HUES48 (cell line): Measurements from ENCODE around the gene PLLP.
"Not testable (repeated sequence)": the region's sequence is repeated elsewhere in the genome, so short reads cannot be mapped to it uniquely, and the experiment has no call there.

Experiments used
- H3K27ac ChIP-seq: one replicate; pipeline ENCODE4 v1.7.0; 2013; ENCODE audit warnings: low read depth, low read length, inconsistent platforms
- H3K27me3 ChIP-seq: 2 replicates; pipeline ENCODE4 v1.6.1; 2013; ENCODE audit warnings: mild to moderate bottlenecking, low read length; ENCODE audit not compliant: control insufficient read depth, insufficient read depth
- H3K36me3 ChIP-seq: 2 replicates; pipeline ENCODE4 v1.6.1; 2013; ENCODE audit warnings: low read length; ENCODE audit not compliant: control insufficient read depth, insufficient read depth
- H3K4me1 ChIP-seq: 2 replicates; pipeline ENCODE4 v1.6.1; 2013; ENCODE audit warnings: mild to moderate bottlenecking, low read length; ENCODE audit not compliant: control insufficient read depth, insufficient read depth
- H3K4me3 ChIP-seq: 2 replicates; pipeline ENCODE4 v1.5.1; 2013; ENCODE audit warnings: mild to moderate bottlenecking, low read depth, low read length
- H3K9ac ChIP-seq: 2 replicates; pipeline ENCODE4 v1.6.1; 2013; ENCODE audit warnings: mild to moderate bottlenecking, low read depth, low read length, moderate library complexity
- H3K9me3 ChIP-seq: 2 replicates; pipeline ENCODE4 v1.6.1; 2013; ENCODE audit warnings: low read length; ENCODE audit not compliant: control insufficient read depth, insufficient read depth

The PLLP gene

DNA sequence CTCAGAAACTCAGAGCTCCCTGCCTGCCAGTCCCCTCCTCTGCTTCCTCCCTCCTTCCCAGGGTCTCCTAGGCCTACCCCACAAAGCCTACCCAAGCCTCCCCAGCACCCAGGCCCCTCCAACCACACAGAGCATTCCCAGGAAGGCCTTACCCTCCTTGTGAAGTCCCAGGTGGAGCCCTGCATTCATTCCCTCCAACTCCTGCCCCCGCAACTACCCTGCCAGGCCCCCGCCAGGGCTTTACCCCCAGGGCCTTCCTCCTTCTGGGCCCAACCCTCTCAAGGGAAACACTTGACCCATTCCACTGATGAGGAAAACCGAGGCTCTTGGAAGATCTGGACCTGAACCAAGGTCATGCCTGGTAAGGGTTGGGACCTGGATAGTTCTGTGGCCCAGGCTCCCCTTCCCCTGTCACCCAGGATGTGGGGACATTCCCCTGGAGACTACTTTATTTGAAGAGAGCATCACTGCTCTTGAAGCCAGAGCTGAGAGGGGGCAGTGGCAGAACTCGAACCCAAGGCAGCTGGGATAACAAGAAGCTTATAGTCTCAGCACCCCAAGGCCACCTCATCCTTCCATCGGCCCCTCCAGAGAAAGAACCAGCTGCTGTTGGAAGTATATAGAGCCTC is 12.5 kb downstream of the PLLP start:
- no peaks in the 10 kb centered on the region for H3K4me1 ChIP-seq
- H3K9ac ChIP-seq = no peak overlapping the region
- no peak overlapping the region for H3K4me3 ChIP-seq
- H3K27me3 ChIP-seq = no peaks in the 10 kb centered on the region
- no peaks in the 10 kb centered on the region for H3K36me3 ChIP-seq
- no peaks in the 10 kb centered on the region for H3K9me3 ChIP-seq
- H3K27ac ChIP-seq = no peak overlapping the region

- Histone ChIP-seq H3K9ac (no peak overlapping the region), H3K27ac (no peak overlapping the region), H3K9me3 (no peaks in the 10 kb centered on the region), H3K36me3 (no peaks in the 10 kb centered on the region), H3K4me3 (no peak overlapping the region), H3K4me1 (peaks cover 5% of the 10 kb centered on the region; the same call in 1 of the 2 replicates), H3K27me3 (no peaks in the 10 kb centered on the region)
Measured at GRCh38 chr16:57271063-57271345, 13.5 kb downstream of the PLLP start.

DNA sequence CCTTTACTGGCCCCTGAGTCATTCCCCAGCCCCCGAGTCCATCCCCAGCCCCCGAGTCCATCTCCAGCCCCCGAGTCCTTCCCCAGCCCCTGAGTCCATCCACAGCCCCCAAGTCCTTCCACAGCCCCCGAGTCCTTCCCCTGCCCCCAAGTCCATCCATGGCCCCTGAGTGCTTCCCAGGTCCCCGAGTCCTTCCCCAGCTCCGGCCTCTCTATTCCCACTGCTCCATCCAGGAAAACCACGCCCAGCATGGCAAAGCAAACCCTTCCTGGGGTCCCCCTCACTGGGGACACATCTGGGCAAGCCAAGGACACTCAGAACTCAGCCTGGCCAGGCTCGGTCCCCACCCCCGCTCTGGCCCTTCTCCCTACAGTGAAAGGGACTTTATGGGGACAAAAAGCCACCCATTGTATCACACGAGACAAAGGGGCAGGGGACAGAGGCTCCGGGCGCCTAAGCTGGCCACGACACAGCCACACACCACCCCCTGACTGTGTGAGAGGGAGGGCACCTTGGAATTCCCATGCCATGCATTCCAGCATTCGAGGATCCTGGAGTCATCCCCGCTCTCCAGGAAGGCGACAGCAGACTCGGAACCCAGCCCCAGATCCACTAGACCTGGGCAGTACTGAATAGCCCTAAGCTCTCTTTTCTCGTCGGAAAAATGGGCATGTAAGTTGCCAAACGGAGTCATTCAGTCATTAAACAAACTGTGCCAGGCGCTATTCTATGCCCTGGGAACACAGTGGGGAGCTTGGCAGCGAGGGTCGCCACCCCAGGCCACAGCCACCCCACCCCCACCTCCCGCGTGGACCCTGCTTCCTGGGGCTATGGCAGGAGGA is 14.0 kb downstream of the PLLP start:
- Histone ChIP-seq H3K9ac (no peak overlapping the region), H3K36me3 (no peaks in the 10 kb centered on the region), H3K4me1 (peaks cover 5% of the 10 kb centered on the region; the same call in 1 of the 2 replicates), H3K9me3 (no peaks in the 10 kb centered on the region), H3K27ac (no peak overlapping the region), H3K4me3 (no peak overlapping the region), H3K27me3 (no peaks in the 10 kb centered on the region)

GRCh38 chr16:57268804-57269800 is 15.4 kb downstream of the PLLP start:
- H3K27me3 ChIP-seq = no peaks in the 10 kb centered on the region
- H3K9me3 ChIP-seq = no peaks in the 10 kb centered on the region
- no peak overlapping the region for H3K9ac ChIP-seq
- no peak overlapping the region for H3K27ac ChIP-seq
- no peak overlapping the region for H3K4me3 ChIP-seq
- H3K36me3 ChIP-seq = no peaks in the 10 kb centered on the region
- peaks cover 5% of the 10 kb centered on the region; the same call in 1 of the 2 replicates for H3K4me1 ChIP-seq

DNA sequence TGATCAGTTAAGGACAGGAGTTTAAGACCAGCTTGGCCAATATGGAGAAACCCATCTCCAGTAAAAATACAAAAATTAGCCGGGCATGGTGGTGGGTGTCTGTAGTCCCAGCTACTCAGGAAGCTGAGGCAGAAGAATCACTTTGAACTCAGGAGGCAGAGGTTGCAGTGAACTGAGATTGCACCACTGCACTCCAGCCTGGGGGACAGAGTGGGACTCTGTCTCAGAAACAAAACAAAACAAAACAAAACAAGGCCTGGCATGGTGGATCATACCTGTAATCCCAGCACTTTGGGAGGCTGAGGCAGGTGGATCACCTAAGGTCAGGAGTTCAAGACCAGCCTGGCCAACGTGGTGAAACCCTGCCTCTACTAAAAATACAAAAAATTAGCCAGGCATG is 17.1 kb downstream of the PLLP start:
- H3K36me3 ChIP-seq, H3K9me3 ChIP-seq, H3K27me3 ChIP-seq, H3K27ac ChIP-seq, H3K4me1 ChIP-seq, H3K9ac ChIP-seq, H3K4me3 ChIP-seq: not testable (repeated sequence)

DNA sequence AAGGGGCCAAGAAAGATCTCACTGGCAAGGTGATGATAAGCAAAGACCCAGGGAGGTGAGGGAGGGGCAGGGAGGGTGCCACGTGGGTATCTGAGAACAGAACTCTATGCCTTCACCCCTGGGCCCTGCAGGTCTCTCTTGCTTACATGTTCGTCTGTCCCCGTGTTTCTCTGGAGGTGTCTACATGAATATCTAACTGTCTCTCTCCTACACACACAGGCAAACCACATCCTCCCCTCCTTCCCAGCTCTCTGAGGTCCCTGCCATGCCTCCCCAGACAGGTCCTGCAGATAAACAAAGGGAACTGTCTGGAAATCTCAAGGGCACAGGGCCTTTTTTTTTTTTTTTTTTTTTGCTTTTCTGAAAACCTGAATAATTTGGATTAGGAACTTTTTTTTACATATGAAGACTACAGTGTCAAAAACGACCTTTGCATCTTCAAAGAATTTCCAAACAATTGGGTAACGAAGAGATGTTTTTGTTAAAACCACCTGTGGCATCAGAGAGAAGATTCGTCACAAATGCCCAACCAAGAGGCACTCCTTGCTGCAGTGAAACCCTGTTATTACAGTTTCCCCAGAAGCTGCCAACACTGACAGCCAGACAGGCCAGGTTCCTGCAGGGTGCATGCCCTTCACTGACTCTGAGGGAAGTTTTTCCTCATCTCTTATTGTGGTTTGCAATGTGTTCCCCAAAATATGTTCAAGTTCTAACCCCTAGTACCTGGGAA is 17.8 kb downstream of the PLLP start:
- no peak overlapping the region for H3K9ac ChIP-seq
- H3K4me1 ChIP-seq = peaks cover 5% of the 10 kb centered on the region; the same call in 1 of the 2 replicates
- no peak overlapping the region for H3K4me3 ChIP-seq
- no peak overlapping the region for H3K27ac ChIP-seq
- no peaks in the 10 kb centered on the region for H3K9me3 ChIP-seq
- H3K36me3 ChIP-seq = no peaks in the 10 kb centered on the region
- no peaks in the 10 kb centered on the region for H3K27me3 ChIP-seq

DNA sequence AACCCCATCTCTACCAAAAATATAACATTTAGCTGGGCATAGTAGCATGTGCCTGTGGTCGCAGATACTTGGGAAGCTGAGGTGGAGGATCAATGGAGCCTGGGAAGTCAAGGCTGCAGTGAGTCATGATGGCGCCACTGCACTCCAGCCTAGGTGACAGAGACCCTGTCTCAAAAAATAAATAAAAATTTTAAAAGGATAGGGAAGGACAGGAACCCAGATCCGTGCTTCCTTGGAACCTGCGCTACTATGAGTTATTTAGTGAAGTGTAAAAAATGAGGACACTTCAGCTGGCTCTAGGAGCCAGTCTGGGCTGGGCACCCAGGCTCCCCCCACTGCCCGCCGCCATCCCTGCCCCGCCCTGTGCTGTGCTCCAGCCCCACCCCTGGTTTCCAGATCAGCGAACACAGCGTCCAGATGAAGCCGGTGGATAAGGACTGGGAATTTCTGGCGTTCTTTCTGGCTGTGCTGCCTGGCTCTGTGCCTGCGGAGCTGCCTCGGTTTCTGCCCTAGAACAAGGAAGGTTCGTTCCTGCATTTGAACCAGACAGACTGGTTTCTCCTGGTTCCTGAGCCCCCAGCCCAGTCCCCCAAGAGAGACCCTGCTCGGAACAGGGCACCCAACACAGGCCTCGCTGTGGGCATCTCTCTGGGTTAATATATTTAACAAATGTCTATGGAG is 18.5 kb downstream of the PLLP start:
- Histone ChIP-seq H3K4me1 (peaks cover 5% of the 10 kb centered on the region; the same call in 1 of the 2 replicates), H3K9ac (no peak overlapping the region), H3K9me3 (no peaks in the 10 kb centered on the region), H3K36me3 (no peaks in the 10 kb centered on the region), H3K27me3 (no peaks in the 10 kb centered on the region), H3K27ac (no peak overlapping the region), H3K4me3 (no peak overlapping the region)

- H3K27ac ChIP-seq = no peak overlapping the region
- no peak overlapping the region for H3K4me3 ChIP-seq
- H3K9me3 ChIP-seq = no peaks in the 10 kb centered on the region
- H3K36me3 ChIP-seq = no peaks in the 10 kb centered on the region
- no peaks in the 10 kb centered on the region for H3K27me3 ChIP-seq
- no peak overlapping the region for H3K9ac ChIP-seq
- peaks cover 12% of the 10 kb centered on the region for H3K4me1 ChIP-seq
Measured at GRCh38 chr16:57264950-57265371, 19.5 kb downstream of the PLLP start.

DNA sequence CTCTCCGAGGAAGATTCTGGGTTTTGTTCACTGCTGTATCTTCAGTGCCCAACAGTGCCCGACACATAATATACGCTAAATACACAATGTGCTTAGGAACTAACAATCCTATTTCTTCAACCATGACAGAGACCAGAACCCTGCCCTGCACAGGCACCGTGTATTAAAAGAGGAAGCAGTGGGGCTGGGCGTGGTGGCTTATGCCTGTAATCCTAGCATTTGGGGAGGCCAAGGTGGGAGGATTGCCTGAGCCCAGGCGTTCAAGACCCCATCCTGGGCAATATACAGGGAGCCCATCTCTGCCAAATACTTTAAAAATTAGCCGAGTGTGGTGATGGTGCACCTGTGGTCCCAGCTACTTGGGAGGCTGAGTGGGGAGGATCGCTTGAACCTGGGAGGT is 20.1 kb downstream of the PLLP start:
- H3K27ac ChIP-seq = no peak overlapping the region
- no peak overlapping the region for H3K4me3 ChIP-seq
- peaks cover 16% of the 10 kb centered on the region for H3K4me1 ChIP-seq
- no peak overlapping the region for H3K9ac ChIP-seq
- H3K9me3 ChIP-seq = no peaks in the 10 kb centered on the region
- H3K27me3 ChIP-seq = no peaks in the 10 kb centered on the region
- H3K36me3 ChIP-seq = no peaks in the 10 kb centered on the region
